Fibroblast of skin of right biceps (primary cell): ENCODE measurements around the gene ILK.

ENCODE experiments used
- DNase-seq: peaks from one replicate; pipeline ENCODE4 v3.0.0-alpha.2; 2013

ILK gene

DNA sequence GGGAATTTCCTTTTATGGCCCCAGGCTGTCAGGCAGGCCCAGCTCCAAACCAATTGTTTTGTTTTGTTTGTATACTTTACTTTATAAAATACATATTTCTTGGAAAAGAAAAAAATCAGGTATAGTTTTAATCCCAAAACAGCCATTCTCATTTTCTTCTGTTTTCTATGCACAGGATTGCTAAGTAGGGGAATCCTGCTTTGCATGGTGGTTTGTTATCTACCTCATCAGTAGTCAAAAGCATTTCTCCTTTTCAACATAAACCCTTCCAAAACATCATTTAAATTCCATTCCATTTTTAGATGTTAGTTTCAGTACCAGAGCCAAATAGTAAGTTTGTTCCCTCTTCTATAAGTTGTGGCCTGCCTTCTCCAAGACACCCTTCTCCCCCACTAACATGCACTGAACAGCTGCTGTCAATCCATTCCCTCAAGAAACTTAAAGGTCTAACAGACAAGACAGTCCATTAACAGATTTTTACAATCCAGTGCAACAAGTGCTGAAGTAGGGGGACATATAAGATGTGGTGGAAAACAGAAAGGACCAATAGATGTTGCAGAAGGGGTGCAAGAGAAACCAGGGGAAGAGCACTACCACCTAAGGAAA, 3.7 kb downstream of the ILK start:
- DNase-seq, result peak; percentile 65

DNA sequence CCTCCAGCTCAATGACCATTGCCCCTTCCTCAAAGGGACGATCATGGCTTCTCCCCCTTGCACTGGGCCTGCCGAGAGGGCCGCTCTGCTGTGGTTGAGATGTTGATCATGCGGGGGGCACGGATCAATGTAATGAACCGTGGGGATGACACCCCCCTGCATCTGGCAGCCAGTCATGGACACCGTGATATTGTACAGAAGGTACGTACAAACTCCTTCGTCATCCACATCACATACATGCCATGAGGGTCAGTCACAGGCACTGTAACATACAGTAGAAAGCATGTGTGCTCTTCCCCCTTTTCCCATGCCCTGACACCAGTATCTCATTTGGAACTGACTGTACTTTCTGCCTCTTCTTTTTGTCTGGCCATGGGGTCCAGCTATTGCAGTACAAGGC, 4.4 kb downstream of the ILK start:
- DNase-seq, result peak; percentile 34

GRCh38 chr11:6608726-6609501, 5.3 kb downstream of the ILK start:
- DNase-seq, result peak; percentile 10

- DNase-seq, result no peak
Measured at GRCh38 chr11:6609502-6610015, 6.0 kb downstream of the ILK start.

DNA sequence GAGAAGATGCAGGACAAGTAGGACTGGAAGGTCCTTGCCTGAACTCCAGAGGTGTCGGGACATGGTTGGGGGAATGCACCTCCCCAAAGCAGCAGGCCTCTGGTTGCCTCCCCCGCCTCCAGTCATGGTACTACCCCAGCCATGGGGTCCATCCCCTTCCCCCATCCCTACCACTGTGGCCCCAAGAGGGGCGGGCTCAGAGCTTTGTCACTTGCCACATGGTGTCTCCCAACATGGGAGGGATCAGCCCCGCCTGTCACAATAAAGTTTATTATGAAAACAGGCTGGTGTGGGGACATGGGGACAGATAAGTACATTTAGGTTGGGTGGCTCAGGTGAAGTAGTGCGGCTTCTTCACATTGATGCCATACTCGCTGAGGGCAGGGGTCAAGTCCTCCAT, 7.0 kb downstream of the ILK start:
- DNase-seq, result no peak

DNA sequence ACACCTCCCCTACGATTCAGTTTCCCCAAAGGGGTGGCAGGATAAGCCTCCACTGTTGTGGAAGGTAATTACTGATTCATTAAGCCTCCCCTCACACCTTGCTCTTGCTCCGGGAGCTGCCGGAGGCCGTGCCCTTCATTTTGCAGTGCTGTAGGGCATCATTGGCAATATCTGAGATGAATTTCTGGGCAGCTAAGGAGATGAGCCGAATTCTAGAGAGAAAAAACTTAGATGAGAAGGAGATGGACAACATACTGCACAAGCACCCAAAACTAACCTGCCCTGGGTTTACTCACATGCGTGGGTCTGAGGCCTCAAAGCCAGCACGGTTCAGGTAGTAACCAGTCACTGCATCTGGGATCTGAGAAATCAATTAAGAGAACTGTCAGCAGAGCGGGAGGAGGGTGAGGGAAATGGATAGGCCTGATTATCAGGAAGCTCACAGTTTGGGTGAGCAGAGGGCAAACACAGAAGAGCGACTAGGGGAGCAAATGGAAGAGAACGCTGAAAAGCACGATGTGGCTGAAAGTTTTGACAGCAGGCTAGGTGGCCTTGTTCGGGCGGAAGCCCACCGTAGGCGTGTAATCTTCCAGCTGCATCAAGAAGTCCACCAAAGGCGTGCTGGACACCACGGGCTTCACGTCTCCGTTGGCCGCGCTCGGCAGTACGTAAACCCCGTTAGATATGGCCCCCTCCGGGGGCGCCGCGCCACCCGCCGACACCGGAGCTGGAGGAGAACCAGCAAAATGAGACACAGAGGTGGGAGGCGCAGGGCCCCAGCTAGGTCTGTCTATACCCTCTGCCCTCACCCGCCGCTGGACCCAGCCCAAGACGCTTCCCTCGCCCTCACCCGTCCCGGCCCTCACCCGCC, 7.8 kb downstream of the ILK start:
- DNase-seq, result peak; percentile 8

DNA sequence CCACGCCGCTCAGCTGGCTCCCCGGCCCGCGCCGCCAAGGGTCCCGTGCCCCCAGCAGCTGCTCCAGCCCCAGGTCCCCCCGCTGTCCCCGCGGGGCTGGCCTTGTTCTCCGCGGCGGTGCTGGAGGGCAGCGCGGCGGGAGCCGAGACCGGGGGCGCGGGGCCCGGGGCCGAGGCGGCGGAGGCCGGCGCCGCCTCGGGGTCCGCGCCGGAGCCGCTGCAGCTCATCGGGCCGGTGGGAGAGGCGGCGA, 8.3 kb downstream of the ILK start:
- no peak for DNase-seq

DNA sequence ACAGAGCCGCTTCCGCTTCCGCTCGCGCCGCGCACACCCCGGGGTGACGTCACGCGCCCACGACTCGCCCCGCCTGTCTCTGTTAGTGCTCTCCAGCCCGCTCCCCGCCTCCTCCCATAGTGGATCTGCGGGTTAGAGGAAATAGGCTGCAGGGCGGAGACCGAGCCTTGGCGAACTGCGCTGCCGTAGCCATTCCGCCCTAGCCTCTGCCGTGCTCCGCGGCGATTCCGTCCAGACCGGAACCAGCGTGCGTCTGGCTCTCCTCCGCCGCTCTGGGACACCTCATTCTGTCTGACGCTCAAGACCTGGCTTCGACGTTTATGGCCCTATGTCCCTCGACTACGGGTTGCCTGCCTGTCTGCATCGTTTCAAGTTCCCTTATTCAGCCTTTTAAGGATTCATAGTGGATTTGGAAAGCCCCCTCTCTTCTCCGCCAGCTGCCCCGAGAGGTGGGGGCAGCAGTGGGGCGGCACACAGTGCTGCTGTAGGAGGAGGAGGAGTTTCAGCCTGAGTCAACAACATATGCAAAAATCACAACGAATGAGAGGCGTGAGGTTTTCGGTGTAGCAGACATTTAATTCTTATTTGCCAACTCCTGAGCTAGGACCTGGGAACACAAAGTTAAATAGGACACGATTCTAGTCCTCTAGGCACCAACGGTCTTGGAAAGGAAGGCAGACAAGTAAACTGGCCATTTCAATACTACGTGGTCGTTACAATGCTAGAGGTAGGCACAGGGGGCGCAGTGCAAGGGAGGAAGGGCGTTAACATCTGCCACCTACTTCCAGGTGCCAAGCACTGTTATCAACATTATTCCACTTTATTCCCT, 8.9 kb downstream of the ILK start, which contains the start of gene TAF10:
TSS of gene TAF10 (minus strand) at position 4 of the 829 bp plus-strand sequence. CDS start 27 bp downstream, outside the sequence.
- peak; percentile 97 for DNase-seq

- no peak for DNase-seq
Measured at GRCh38 chr11:6613496-6613895, 9.9 kb downstream of the ILK start.

DNA sequence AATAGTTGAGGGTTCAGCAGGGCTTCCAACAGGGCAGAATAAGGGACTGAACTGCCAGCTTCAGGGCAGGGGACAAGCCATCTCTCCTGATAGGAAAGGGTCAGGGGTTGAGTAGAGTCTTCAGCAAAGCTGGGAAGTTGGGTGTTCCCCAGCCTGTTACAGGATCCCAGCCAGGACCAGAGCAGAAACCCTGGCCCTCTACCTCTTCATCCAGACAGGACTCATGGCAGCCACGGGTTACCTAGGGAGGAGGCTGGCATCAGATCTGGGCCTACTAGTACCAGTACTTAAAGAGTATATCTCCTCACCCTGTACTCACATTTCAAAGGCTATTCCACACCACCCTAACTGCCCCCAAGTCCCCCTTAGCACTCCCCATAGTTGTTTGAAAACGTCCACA, 10.9 kb downstream of the ILK start:
- no peak for DNase-seq

DNA sequence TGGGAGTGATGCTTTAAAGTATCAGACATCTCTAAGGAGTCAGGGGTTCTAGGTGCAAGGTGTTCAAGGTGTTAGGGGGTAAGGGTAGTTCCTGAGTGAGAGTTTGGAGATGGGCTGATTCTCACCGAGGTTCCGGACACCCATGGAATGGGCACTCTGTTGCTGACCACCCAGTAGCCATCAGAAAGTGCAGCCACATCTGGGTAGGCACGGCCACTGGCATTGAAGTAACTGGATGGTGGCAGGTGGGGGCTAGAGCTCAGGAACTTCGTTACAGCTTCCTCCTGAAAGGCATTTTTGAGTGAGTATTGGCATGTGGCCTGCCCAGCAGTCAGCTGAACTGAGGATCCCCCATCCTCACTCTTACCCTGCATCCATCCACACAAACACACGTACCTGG, 11.5 kb downstream of the ILK start:
- DNase-seq, result no peak

DNA sequence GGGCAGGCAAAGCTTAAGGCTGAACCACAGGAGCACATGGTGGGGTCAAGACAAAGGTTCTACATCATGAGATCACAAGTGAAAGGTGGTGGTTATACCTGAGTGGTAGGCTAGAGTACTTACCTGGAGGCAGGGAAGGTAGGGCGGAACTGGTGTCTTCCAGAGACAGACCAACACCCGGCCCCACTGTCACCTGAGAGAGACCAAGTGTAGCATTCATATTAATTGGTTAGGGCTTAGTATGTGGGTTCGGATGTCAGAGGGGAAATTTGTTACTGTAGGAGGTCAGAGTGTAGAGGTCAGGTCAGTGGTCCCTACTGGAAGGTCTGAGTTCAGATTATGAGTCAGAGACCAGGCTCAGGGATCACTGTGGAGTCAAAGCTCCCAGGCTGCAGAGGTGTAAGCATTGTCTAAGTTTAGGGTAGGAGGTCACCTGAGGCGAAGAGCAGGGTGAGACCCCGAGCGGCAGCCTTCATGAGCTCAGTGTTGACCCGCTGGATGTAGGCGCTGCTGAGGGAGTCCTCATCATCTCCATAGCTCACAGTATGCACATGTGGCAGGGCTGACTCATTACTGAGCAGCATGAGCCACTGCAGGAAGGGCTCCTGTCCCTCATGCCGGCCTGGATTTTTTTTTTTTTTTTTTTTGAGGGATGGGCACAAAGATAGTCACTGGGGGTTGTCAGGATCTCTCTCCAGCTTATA, 12.5 kb downstream of the ILK start:
- peak; percentile 48 for DNase-seq

DNA sequence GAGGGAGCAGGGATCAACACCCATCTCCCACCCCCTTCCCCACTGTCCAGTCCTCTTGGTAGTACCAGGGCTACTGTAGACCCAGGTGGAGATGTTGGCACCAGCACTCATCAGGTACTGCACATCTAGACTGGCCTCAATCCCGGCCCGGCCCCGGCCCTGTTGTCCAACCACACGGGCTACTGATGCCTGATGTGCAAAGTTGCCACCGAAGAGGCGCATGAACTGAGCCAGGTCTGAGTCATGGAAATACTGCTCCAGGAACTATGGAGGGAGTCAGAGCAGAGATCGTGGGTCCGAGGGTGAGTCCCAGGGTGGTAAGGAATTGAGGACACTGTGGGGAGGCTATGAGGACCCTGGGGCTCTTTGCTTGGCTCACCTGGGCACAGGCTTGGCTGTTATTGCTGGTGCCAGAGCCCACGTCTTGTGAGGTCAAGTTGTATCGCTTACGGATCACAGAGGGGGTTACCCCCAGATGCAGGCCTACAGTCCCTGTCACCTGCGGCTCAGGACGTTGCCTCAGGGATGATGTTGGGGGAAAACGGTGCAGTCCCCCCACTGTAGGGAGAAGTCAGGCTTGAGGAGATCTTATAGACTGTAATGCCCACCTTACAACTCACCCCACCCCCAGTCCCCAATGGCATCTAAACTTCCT, 13.1 kb downstream of the ILK start:
- DNase-seq, result no peak

- DNase-seq, result no peak
Measured at GRCh38 chr11:6617315-6617781, 13.8 kb downstream of the ILK start.

DNA sequence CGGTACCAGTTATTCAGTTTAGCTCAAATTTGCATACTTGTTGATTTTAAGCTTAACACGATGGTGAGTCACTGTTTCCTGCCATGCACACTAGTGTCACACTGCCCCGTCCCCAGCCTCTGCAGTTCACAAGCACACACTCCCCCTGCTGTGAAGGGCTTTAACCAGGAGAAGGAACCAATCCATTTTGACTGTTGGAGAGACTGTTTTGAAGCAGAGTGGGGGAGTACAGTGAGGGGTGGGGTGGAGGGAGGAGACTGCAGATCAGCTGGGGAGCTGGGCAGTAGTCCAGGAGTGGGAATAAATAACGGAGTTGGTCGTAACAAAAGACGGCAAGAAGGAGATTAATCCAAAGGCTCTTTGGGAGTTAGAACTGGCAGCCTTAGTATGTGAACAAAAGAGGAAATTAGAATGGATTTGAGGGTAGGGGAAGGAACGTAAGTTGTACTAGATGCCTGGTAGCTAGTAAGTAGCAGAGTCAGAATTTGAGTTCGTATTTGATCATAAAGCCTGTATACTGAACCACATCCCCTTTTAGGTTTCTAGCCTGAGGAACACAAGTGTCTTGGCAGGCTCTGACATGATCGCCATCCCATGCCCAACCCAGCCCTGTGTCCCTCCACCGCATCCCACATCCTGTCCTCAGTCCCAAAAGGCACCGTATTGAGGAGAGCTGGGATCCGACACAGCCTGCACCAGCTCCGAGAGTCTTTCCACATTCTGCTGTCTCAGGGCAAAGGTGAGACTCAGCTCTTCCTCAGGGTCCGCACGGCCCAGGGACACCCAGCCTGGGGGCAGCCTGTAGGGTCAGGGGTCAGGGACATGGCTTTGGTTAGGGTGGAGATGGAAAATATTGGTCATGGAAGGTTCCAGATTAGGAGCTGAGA, 14.8 kb downstream of the ILK start:
- peak; percentile 77 for DNase-seq

DNA sequence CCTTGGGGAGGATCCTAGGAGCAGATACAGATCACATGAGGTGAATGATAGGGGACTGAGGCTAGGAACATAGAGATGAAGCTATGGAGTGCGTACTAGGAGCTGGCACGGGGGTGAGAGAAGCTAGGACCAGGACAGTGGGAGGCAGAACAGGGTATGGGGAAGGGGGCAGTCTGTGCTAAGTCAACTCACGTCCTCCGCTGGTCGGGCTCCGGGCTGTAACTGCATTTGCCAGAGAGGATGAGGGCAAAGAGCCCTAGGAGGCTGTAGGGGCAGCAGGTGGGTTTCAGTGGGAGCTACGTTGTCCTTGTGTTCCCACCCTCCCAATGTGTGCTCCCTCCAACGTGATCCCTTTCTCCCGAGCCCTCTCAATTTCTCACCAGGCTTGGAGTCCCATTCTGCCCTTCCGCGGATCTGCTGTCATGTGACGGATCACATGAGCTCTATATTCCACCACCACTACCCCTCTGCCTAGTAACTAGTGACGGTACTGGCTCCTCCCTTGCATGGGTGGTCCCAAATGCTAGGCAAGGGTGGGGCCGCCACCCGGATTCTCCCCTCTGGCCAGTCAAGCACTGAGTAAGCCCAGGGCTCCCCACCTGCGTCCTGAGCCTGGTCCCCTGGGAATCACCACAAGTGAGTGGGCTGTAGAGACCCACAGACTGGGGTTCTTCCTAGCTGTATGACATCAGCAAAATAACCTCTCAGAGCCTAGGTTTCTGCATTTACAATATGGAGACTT, 15.6 kb downstream of the ILK start, which contains the start of gene TPP1:
TSS of gene TPP1 (minus strand) at position 419 of the 742 bp plus-strand sequence. CDS start at position 397, 22 bp downstream.
- peak; percentile 94 for DNase-seq

GRCh38 chr11:6620636-6621035, 17.1 kb downstream of the ILK start:
- DNase-seq, result no peak

DNA sequence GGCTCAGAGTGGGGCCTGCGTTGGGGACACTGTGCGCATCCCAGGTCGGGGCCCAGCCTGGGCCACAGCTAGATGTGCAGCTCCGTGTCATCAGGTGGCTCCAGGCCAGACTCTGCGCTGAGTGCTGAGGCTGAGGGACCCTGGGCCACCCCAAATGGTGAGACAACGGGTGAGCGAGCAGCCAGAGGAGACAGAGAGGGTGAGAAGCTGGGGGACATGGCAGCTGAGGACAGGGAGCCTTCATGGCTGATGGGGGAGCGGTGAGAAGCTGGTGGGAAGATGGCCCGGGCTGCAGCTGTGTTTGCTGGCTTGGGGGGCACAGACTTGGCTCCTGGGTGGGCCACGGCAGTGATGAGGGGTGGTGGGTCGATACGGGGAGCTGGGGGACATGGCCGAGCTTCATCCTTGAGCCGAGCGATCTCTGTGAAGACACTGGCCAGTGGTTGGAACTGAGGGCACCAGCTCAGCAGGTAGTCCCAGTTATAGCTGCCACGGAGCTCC, 18.2 kb downstream of the ILK start:
- no peak for DNase-seq
